ENCODE measurements around the gene PPP4R2.

The PPP4R2 gene

DNA sequence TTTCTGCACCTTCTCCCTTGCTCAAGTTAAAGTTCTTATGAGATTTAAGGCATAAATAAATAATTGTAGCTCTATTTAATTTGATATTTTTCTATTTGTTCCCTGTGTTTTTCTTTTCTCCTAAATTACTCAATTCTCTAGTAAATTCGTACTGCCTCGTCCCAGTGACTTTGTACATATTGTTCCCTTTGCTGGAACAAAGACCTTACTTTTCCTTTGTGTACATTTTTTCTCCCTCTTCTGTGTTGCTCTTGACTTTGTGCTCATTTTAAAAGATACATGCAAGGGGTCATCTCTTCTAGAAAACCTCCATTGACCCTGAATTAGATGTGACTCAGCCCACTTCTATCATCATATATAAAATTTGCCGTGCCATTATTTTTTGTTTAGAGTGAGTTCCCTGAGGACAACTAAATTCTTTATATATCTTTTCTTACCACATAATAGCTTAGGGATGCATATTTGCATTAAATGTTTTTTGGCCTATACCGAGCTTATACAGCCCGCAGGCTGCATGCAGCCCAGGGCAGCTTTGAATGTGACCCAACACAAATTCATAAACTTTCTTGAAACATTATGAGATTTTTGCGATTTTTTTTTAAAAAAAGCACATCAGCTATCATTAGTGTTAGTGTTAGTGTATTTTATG, 29.6 kb downstream of the PPP4R2 start:
- DNase-seq, result no peak

DNA sequence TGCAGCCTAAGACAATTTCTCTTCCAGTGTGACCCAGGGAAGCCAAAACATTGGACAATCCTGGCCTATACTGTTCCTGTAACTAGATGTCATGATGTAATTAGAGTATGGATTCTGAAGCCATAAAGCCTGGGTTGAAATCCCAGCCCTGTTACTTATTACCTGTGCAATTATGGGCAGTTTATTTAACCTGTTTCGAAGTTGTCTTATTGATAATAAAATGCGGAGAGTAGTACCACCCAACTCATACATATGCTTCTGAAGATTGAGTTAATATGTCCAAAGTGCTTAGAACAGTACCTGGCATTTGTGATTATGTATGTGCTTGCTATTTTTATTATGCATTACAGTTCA, 30.1 kb downstream of the PPP4R2 start:
- DNase-seq, result no peak

DNA sequence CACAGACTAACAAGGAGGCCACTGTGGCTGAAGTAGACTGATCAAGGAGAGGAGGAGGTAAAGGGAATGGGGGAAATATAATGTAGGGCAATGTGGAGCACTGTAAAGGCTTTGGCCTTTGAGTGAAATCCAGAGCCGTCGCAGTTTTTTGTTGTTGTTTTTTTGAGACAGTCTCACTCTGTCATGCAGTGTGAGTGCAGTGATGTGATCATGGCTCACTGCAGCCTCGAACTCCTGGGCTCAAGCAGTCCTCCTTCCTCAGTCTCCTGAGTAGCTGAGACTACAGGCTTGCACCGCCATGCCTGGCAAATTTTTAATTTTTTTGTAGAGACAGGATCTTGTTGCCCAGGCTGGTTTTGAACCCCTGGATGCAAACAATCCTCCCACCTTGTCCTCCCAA, 32.2 kb downstream of the PPP4R2 start:
- no peak for DNase-seq

DNA sequence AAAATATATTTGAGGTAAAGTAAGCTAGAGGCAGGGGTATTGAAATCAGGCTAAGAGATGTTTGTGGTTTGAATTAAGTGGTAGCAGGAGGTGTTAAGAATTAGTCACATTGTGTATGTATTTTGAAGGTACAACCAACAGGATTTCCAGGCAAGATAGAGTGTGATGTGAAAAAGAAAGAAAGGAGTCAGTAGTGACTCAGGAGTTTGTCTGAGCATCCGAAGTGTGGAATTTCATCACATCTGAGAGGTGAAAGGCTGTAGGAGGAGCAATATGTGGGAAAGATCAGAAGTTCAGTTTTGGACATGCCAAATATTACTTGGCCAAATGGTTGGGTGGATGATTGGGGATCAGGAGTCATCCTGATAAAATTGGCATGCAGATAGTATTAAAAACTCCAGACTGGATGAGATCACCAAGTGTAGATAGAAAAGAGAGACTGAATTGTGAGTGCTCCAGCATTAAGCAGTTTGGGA, 32.7 kb downstream of the PPP4R2 start:
- peak; percentile 87 for DNase-seq

DNA sequence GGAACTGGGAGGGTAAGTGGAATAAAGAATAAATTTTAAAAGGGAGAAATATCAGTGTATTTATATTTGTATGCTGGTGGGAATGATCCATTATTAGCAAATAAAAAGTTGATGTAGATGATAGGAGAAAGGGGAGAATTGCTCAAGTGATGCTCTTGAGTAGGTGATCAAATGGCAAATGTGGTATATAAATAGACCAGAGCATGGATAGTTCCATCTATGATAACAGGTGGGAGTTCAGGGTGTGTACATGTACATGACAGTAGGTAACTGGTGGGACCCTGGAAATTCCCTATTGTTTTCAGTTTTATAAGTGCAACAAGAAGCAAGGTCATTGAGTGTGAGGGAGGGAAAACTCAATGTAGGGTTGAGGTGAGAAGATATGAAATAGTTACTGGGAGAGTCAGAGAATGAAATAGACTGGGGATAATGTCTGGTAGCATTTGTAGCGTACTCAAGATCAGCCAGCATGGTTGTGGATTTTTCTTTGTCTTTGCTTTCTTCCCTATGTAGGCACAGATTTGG, 33.5 kb downstream of the PPP4R2 start:
- no peak for DNase-seq

DNA sequence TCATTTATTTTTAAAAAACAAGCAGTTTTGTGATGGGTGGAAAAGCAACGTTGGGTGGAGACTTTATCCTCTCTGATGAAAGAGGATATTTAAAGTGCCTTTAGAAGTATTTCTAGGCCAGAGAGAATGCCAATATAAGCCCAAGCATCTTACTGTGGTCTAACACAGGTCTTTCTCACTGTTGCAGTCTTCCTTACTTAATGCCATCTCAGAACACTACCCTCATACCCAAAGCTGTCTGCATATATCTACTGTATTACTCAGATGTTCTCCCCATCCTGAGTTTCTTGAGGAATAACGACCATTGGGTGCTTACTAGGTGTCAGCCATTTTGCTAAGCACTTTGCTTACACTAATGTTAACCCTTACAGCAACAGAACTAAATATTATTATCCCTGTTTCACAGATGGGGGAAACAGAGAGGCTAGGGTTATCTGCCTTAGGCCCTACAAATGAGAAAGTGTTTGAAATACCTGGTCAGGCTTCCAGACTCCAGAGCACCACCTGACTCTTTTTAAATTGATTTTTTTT, 35.0 kb downstream of the PPP4R2 start:
- DNase-seq, result no peak

DNA sequence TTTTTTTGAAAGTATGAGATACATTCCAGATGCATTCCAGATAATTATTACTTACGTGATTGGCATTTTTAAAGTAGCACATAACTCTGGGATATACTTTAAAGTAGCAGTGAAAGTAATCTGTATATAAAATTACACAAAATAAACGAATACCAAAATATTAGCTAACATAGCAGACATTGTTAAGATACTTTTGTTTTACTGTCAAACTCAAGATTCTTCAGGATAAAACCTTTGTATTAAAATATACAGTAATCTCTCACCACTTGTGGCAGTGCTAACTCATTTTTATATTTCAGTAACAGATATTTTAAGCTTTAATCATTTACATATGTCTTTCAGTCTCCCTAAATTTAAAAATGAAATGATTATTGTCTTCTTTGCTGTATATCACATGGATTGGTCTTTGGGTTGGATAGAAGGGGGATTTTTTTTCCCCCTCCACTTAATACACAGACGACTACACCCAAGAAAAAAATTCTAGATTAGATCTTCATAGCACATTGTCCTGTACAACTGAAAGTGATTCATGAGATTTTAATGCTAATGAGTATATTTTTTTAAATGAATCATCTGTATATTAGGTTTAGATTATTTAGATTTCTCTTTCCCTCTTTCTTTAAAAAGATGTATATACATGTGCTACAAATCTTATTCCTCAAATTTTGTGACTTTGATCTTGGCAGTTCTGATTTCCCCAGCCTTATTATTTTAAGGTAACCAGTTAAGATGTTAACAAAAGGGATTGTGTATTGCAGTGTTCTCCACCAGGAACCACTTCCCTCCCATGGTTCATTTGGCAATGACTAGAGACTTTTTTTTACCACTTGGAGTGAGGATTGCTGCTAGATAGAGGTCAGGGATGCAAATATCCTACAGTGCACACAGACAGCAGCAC, 40.3 kb downstream of the PPP4R2 start:
- DNase-seq, result peak; percentile 30

DNA sequence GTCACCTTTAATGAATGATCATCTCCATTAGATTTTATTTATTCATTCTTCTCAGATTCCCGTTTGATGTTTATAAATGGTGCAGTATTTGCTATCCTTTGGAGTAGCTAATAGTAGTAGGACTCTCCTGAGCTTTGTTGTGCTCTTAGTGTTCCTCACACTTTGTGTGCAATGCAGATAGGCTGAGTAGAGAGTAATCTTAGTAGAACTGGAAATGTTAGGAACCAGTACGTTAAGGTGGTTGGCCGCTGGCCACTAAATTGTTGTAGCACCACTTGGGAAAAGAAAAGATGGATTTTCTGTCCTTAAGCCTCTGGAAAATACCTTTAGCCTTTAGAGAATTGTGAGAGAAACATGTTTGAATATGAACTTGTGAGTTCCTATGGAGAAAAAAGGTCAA, 44.9 kb downstream of the PPP4R2 start:
- DNase-seq, result no peak

DNA sequence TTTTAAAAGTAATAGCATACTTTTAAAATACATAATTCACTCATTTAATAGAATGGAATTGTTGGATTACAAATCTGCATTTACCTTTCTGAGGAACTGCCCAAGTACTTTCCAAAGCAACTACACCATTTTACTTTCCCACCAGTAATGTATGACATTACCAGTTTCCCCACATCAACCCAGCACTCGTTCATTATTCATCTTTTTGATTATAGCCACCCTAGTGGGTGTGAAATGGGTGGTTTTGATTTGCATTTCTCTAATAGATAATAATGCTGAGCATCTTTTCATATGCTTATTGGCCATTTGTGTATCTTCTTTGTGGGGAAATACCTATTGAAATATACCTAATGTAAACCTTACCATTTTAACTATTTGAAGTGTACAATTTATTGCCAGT, 46.8 kb downstream of the PPP4R2 start:
- no peak for DNase-seq

DNA sequence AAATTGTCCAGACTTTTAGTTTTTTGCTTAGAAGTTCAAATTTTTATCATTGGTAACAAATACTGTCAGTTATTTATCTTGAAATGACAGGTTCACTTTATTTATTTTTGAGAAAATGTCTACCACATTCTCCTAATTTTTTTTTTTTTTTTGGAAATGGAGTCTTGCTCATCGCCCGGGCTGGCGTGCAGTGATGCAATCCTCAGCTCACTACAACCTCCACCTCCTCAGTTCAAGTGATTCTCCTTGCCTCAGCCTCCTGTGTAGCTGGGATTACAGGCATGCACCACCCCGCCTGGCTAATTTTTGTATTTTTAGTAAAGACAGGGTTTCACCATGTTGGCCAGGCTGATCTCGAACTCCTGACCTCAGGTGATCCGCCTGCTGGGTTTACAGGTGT, 48.8 kb downstream of the PPP4R2 start:
- DNase-seq, result no peak

DNA sequence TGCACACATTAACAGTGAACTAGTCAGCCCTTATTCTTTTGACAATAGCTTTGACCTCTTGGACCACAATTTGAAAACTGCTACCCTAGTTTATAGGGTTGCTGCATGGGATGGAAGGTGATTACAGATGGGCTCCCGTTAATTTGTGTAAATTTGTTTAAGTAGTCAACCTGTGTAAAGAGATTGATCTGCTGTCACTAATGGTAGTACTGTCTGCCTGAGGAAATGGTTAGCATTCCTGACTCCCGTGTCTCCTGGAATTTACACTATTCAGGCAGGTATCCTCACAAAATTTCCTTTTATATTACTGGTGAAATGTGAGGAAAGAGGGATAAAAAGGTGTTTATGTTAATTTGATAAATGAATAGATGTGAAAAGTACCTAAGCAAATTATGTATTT, 49.6 kb downstream of the PPP4R2 start:
- no peak for DNase-seq

DNA sequence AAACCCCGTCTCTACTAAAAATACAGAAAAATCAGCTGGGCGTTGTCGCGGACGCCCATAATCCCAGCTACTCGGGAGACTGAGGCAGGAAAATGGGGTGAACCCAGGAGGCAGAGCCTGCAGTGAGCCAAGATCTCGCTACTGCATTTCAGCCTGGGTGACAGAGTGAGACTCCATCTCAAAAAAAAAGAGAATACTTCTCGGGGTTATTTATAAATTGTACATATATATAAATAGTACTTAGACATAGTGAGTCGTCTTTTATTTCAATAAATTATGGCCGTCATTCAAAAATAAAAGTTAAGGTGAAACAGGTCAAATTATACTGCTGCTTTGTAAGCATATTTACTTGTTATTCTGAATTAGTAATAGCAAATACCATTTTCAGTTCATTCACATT, 52.7 kb downstream of the PPP4R2 start:
- DNase-seq, result no peak

DNA sequence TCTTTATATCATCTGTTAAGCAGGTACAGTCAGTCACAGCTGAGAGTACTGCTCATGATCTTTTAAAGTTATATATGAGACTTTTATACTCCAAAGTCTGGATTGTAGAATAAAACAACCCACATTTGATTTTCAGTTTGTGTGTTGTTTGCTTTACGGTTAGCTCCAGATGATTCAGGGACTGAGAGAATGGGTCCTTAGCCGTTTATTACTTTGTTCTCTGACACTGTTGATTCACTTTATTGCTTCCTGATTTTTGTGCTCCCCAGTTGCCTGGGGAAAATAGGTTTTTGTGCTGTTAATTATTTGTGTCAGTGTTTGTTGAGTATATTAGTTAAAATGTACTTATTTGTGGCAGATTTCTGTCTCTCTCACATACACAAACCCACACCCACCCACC, 56.2 kb downstream of the PPP4R2 start:
- DNase-seq, result no peak

DNA sequence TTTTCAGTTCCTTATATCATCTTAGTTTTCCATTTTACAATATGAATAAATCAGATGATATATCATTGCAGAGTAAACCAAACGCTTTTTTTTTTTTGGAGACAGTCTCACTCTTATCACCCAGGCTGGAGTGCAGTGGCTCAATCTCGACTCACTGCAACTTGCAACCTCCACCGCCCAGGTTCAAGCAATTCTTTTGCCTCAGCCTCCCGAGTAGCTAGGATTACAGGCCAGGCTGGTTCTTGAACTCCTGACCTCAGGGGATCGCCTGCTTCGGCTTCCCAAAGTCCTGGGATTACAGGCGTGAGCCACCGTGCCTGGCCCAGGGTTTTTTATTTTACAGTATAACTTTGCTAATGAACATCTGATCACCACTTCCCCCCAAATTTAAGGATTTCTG, 59.0 kb downstream of the PPP4R2 start:
- DNase-seq, result no peak

DNA sequence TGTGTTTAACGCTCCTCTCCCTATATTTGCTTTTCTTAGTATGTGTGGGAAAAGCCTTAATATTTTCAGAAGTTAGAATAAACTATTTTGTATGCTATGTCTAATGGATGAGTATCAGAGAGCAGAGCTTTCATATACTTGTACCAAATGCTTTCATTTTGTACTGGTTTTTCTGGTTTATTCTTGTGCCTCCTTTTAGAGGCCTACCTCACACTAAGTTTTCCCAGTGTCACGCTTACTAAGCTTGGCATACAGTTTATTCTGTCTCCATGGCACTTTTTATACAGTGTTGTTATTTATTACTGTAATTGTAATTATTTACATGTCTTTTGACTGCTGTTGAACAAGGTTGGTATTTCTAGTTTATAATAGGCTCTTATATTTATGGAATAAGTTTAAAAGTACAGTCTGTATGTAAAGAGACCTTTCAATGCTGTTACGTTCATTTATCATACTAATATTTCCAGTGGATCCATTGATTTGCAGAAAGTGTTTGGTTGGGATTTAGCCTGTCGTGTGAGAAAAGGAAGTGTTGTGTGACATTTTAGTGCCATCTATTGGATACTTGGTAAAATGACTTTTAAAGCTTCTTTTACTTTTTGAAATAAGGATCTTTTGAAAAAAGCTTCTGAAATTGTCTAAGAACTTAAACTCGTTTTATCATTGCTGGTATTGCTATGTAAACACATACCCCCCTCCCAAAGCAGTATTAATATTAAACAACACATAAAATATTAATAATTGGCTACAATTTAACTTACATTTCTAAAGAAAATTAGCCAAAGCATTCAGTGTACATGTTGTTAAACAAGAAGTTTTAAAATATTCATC, 59.6 kb downstream of the PPP4R2 start:
- DNase-seq, result peak; percentile 30

DNA sequence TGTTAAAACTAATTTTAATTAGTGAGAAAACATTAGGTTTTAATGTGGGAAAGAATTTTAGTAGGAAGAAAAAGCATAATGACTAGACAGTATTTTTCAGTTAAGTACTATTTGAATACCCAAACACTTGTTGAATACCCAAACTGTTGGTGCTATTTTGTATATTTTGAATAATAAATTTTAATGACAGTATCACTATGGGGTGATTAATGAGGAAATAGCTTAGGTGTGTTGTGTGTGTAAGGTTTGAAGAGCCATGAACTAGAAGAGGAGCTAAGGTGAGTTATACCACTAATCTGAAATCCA, 60.2 kb downstream of the PPP4R2 start:
- DNase-seq, result no peak

DNA sequence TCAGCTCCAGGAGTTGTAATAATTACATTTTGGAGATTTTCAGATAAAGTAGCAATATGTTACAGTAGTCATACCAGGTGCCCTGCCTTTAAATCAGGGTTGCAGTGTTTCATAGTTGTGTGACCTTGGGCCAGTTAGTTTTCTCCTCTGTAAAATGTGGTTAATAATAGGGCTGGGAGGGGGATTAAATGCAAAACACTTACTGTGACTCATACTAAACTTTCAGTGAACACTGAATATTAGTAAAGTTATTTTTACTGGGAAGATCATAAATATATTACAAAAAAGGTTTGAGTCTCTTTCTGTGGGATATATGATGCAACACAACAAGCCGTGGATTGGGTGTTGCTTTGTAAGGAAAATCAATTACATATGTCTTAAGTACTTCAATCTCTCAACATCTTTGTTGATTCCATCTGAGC, 63.7 kb downstream of the PPP4R2 start:
- DNase-seq, result peak; percentile 79

DNA sequence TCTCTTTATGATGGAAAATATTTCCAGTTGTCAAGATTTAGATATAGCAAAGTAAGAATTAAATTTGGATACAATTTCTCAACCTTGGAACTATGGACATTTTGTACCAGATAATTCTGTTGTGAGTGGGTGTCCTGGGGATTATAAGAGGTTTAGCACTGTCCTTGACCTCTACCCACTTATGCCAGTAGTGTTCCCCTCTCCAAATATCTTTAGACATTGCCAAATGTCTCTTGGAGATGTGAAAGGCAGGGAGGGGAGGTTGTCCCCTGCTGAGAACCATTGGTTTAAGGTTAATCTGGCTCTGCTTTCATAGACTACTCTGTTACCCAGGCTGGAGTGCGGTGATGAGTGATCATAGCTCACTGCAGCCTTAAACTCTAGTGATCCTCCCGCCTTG, 64.8 kb downstream of the PPP4R2 start, which contains the start of gene EBLN2:
Gene EBLN2 (plus strand): TSS at position 244 of the 400 bp plus-strand sequence. CDS start 423 bp downstream, outside the sequence.
- DNase-seq, result no peak

DNA sequence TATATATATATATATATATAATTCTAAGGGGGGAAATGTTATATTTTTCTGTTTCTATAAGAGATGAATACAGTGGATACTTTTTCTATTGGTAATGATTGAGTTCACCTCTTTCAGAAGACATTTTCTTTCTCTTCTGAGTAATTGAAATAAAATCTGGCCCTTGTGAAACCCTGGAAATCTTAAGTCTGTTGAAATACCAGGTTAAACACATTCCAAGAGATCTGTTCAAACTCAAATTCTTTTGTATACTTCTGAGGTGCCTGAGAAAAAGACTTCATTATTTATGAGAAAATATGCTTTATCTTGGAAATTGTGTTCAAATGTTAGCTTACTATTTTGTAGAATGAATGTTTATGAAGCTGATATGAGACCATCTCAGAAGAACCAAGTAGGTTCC, 69.6 kb downstream of the PPP4R2 start:
- peak; percentile 42 for DNase-seq

DNA sequence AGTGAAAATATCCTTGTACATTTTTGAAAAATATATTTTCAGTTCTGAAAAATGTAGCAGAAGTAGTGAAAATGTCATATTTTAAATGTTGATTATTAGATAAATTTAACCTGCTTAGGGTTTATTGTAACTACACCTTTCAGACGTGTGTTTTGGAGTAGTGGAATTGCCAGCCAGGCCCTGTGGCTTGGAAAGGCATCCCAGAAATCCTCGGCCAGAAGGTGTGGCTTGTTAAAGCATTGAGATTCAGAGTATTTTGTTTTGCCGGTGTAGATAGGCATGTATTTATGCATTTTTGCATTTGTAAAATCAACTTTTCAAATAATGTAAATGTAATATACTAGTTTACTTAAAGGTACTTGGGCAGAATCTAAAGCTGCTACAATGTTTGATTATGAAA, 71.8 kb downstream of the PPP4R2 start:
- DNase-seq, result no peak

DNA sequence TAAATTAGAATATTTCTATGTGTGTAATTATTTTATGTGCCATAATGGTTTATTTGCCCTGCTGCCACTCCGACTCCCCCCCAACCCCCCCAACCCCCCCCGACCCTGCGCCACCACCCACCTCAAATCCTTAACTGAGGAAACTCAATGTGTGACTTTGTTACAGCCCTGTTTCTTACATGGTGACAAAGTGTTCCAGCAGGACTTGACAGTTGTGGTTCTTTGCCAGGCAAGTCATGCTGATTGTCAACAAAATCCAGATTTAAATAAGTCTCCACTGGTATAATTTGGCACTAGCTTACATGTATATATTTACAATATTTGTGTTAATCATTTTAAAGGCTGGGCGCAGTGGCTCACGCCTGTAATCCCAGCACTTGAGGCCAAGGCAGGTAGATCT, 72.6 kb downstream of the PPP4R2 start:
- no peak for DNase-seq

DNA sequence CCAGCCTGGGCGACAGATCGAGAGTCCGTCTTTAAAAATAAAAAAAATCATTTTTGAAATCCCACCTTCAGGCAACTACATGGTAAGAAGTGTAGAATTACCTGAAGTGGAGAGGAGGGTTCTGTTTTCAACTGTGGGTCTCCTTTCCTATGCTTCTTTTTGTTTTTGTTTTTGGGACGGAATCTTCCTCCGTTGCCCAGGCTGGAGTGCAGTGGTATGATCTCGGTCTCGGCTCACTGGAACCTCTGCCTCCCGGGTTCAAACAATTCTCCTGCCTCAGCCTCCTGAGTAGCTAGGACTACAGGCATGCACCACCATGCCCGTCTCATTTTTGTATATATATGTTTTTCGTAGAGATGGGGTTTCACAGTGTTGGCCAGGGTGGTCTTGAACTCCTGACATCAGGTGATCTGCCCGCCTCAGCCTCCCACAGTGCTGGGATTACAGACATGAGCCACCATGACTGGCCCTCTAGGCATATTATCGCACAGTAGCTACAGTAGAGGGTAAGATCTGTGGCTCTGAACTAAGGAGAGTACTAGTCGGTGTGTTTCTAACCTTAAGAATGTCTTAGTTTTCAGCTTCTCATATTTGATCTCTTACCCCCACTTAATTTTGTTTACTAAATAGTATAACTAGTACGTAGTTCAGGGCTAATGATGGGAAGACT, 73.3 kb downstream of the PPP4R2 start:
- DNase-seq, result no peak
